Activated CD4-positive, CD25-positive, alpha-beta regulatory T cell treated with anti-CD3 and anti-CD28 coated beads, Interleukin-2, amount 50 U/mL, for 24 hours (primary cell): ENCODE data around the gene MSH2.
"Not testable (repeated sequence)": the region's sequence is repeated elsewhere in the genome, so short reads cannot be mapped to it uniquely, and the experiment has no call there.

Experiments used
- ATAC-seq, 2 donors: fragments of 150-1000 bp; cut with Tn5 transposase; one replicate each; pipeline ENCODE4 v1.10.0; 2021; ENCODE audit warnings: mild to moderate bottlenecking in 1 of 2, moderate library complexity in 1 of 2

Gene MSH2

DNA sequence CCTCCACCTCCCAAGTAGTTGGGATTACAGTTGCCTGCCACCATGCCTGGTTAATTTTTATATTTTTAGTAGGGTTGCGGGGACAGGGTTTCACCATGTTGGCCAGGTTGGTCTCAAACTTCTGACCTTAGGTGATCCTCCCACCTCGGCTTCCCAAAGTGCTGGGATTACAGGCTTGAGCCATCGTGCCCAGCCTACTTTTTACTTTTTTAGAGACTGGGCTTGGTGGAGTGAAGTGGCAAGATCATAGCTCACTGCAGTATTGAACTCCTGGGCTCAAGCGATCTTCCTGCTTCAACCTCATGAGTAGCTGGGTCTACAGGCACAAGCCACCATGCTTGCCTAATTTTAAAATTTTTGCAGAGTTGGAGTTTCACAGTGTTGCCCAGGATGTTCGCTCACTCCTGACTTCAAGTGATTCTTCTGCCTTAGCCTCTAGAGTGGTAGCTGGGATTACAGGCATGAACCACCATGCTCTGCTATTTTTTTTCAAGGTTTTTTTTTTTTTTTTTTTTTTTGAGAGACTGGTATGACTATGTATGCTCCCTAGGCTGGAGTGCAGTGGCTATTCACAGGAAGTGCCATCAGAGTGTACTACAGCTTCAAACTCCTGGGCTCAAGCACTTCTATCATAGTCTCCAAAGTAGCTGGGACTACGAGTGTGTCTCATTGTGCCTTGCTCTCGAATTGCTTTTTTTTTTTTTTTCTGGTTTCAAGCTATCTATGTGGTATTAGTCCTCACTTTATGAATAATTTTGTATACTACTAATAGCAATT, 11.9 kb downstream of the MSH2 start:
- no peak for ATAC-seq

DNA sequence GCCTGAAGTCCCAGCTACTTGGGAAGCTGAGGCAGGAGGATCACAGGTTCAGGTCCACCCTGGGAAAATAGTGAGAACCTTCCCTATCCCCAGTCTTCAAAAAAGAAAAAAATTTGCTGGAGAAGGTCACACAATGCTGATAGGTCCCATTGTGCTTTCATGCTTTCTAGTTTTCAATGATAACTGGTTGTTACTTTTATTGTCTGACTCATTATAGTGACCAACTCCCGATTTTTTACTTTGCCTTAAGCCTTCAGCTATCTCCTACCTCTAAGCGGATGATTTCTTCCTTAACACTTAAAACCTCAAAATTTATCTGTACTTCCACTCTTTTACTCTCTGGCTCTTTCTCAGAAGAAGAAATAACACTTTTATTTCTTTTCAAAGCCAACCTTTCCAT, 17.3 kb downstream of the MSH2 start:
- ATAC-seq = no peak

DNA sequence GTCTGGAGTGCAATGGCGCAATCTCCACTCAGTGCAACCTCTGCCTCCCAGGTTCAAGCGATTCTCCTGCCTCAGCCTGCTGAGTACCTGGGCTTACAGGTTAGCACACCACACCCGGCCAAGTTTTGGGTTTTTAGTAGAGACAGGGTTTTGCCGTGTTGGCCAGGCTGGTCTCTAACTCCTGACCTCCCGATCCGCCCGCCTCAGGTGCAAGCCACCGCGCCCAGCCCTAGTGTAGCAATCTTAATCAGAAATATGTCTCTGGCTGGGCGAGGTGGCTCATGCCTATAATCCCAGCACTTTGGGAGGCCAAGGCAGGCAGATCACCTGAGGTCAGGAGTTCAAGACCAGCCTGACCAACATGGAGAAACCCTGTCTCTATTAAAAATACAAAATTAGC, 17.7 kb downstream of the MSH2 start:
- ATAC-seq = not testable (repeated sequence)

DNA sequence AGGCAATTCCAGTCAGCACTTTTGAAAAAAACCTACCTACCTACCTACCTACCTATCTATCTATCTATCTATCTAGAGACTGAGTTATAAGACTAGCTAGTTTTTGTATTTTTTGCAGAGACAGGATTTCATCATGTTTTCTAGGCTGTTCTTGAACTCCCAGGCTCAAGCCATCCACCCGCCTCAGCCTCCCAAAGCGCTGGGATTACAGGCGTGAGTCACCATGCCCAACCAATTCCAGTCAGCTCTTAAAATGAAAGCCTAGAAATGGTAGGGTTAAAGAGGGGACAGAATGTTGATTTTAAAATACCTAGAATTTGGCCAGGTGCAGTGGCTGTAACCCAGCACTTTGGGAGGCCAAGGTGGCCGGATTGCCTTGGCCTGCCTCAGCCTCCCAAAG, 19.1 kb downstream of the MSH2 start:
- no peak for ATAC-seq

DNA sequence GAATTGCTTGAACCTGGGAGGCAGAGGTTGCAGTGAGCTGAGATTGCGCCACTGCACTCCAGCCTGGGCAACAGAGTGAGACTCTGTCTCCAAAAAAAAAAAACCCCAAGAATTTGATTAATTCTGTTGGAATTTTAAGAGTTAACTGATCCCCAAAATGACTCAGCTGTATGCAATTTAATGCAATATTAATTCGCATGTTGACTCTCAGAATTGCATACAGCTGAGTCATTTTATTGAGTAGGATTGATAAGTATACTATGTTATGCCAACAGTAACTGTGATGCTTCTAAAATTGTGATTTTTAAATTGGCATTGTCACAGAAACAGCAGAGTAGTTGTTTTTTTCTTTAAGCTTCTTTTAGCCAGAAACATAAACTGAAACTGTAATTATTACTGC, 19.6 kb downstream of the MSH2 start:
- ATAC-seq = no peak

DNA sequence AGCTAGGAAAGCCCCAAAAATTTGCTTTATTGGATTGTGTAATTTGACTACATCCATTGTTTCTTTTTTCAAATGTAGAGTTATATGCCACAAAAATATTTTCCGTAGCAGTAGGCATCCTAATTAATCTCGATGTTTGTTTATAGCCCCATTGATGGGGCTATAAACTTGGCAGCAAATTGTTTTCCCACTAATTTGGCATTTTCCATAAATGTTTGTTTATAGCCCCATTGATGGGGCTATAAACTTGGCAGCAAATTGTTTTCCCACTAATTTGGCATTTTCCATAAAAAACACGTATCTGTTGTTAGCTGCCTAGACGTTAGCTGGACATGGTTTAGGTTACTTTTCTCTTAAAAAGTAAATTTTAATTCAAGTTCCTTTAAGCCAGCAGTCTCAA, 23.8 kb downstream of the MSH2 start:
- ATAC-seq = no peak

DNA sequence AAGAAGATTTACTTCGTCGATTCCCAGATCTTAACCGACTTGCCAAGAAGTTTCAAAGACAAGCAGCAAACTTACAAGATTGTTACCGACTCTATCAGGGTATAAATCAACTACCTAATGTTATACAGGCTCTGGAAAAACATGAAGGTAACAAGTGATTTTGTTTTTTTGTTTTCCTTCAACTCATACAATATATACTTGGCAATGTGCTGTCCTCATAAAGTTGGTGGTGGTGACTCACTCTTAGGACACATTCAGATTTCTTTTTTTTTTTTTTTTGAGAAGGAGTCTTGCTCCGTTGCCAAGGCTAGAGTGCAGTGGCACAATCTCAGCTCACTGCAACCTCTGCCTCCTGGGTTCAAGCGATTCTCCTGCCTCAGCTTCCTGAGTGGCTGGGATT, 26.8 kb downstream of the MSH2 start:
- ATAC-seq = no peak

DNA sequence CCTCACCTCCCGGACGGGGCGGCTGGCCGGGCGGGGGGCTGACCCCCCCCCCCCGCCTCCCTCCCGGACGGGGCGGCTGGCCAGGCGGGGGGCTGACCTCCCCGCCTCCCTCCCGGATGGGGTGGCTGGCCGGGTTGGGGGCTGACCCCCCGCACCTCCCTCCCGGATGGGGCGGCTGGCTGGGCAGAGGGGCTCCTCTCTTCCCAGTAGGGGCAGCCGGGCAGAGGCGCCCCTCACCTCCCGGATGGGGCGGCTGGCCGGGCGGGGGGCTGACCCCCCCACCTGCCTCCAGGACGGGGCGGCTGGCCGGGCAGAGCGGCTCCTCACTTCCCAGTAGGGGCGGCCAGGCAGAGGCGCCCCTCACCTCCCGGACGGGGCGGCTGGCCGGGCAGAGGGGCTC, 30.1 kb downstream of the MSH2 start:
- ATAC-seq = not testable (repeated sequence)

DNA sequence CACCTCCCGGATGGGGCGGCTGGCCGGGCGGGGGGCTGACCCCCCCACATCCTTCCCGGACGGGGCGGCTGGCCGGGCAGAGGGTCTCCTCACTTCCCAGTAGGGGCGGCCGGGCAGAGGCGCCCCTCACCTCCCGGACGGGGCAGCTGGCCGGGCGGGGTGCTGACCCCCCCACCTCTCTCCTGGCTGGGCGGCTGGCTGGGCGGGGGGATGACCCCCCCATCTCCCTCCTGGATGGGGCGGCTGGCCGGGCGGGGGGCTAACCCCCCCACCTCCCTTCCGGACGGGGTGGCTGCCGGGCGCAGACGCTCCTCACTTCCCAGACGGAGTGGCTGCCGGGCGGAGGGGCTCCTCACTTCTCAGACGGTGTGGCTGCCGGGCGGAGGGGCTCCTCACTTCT, 30.5 kb downstream of the MSH2 start:
- not testable (repeated sequence) for ATAC-seq

DNA sequence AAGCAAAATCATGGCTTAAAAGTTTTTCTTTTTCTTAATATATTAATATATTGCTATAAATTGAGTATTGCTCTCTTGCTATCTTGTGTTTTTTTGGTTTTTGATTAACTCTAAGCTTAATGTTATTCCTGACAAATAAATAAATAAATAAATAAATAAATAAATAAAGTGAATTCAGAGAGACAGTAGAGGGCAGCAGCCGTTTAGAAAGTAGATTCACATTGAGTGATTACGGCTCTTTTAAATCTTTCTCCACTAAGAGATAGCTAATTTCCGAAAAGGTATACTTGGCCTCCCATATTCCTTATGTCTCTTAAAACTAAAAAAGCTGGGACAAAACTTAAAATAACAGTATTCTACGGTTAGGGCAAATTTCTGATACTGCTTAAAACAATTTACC, 34.3 kb downstream of the MSH2 start:
- ATAC-seq = no peak

DNA sequence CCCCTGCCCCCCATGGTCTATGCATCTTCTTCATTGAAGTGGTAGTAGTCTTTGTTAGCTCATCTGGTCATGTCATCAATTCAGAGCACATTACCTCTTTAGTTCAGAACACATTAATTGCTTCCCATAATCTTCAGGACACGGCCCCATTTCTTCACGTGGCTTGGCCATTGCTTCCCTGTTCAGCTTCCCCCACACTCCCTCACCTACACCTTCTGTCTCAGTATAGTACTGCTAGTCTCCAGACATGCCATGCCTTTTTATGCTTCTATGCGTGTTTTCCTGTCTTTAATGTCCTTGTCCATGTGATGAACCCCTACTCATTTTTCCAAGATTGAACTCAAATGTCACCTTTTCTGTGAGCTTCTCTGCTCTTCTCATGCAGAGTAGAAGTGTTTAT, 35.1 kb downstream of the MSH2 start:
- ATAC-seq = no peak

DNA sequence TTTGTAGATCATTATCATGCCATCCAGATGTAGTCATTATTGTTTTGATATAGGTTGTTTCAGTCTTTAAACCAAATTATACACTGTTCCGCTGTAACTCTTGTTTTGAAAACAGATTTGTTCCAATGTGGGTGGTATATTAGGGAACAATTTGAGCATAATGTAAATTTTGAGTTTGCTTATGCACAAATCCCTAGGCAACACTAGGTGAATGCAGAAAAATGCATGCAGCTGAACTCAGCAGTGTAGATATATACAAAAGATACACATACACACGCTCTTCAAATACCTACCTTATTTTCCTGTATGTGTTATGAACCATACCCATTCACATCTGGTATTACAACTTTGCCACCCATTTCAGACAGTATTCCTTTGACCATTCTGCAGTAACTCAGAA, 35.8 kb downstream of the MSH2 start:
- no peak for ATAC-seq

DNA sequence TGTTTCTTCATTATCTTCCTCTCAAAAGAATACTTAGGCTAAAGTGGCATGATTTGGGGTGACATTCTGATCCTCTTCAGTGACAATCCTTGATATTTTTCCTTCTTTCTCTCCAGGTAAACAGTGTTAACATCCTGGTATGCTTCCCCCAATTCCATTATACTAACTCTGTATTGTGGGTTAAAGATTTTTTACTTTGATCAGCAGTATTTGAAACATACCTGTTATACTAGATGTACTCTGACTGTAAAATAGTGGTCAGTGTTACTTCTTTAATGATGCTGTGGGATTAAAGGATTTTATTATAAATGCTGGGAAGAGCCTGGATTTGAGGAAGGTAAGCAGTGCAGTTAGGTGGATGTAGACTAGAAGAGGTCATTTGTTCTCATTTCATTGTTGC, 48.8 kb downstream of the MSH2 start:
- ATAC-seq = no peak

DNA sequence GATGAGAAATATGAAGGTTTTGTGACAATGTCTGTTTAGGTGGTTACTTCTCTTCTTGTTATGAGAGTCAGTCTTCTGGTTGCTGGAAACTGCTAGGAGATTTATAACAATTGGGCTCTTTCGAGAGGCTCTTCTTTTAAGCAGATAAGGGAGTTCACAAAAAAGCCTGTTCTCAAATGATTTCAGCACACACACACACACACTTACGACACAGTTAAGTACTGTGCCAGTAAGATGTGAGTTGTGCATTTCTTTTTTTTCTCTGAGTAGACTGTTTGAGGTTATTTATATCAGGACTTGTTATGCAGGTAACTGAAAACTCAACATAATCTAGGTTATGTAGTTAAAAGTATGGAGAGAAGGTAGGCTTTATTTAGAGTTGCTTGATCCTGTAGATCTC, 49.8 kb downstream of the MSH2 start:
- ATAC-seq = no peak

DNA sequence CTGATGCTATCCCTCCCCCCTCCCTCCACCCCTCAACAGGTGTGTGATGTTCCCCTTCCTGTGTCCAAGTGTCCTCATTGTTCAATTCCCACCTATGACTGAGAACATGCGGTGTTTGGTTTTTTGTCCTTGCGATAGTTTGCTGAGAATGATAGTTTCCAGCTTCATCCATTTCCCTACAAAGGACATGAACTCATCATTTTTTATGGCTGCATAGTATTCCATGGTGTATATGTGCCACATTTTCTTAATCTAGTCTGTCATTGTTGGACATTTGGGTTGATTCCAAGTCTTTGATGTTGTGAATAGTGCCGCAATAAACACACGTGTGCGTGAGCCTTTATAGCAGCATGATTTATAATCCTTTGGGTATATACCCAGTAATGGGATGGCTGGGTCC, 51.9 kb downstream of the MSH2 start:
- not testable (repeated sequence) for ATAC-seq

DNA sequence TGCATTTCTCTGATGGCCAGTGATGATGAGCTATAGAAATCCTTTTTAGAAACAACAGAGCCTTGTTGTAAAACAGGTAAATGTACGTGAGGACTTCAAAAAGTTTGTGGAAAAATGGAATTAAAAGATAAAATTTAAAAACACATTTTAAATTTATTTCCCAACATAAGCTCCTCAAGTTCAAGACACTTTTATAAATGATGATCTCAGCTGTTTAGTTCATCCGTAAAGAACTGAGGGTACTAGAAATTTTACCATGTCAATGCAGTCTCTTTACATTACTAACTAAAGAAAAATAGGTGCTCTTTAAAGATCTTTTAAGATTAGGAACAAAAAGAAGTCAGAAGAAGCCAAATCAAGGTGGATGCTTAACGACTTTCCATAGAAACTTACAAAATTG, 52.5 kb downstream of the MSH2 start:
- no peak for ATAC-seq

DNA sequence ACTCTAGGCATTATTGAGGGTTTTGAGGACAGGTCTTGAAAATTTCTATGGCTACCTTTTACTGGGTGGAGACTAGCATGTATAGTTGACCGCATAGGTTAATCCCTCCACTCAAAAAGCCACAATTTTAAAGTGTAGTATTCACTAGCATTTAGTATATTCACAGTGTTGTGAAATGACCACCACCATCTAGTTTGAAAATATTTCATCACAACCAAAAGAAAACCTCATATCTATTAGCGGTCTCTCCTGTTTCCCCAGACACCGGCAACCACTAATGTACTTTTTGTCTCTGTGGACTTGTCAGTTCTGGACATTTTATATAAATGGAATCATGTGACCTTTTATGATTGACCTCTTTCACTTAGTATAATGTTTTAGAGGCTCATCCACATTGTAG, 53.9 kb downstream of the MSH2 start:
- no peak for ATAC-seq

DNA sequence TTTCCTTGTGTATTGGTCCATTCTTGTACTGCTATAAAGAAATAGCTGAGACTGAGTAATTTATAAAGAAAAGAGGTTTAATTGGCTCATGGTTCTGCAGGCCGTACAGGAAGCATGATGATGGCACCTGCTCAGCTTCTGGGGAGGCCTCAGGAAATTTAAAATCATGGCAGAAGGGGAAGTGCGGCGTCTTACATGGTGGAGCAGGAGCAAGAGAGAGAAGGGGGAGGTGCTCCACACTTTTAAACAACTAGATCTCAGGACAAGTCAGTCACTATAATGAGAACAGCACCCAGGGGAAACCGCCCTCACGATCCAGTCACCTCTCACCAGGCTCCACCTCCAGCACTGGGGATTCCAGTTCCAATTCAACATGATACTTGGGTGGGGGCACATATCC, 54.3 kb downstream of the MSH2 start:
- no peak for ATAC-seq

DNA sequence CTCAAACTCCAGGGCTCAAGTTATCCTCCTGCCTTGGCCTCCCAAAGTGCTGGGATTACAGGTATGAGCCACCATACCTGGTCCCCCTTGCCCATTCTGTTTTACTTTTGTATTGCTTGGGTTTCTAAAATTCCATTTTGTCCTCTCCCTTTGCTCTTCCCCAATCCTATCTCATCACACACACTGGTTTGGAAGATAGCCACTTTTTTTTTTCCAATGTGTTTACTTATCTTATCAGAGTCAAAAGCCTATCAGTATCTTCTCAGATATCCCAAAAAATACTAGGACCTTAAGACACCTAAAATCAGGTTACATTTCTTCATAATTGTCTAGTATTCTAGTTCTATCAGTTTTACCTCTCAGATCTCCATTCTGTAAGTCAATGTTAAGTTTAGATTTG, 56.1 kb downstream of the MSH2 start:
- ATAC-seq = no peak

DNA sequence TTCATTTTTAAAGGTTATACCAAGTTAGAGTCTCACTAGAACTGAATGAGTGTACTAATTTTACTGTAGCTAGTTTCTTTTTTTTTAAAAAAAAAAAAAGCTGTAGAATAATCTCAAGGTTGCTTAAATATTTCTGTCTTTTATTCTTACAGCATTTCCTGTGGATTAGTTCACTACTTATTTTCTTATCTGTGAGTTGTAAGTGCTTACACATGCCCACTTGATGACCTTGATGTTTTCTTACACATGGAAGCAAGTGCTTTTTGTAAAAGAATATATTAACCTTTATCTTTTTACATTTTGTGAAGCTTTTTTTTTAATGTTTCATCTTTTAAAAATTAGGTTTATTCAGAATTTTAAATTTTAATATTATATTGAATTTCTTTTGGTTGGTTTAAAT, 57.8 kb downstream of the MSH2 start:
- no peak for ATAC-seq

DNA sequence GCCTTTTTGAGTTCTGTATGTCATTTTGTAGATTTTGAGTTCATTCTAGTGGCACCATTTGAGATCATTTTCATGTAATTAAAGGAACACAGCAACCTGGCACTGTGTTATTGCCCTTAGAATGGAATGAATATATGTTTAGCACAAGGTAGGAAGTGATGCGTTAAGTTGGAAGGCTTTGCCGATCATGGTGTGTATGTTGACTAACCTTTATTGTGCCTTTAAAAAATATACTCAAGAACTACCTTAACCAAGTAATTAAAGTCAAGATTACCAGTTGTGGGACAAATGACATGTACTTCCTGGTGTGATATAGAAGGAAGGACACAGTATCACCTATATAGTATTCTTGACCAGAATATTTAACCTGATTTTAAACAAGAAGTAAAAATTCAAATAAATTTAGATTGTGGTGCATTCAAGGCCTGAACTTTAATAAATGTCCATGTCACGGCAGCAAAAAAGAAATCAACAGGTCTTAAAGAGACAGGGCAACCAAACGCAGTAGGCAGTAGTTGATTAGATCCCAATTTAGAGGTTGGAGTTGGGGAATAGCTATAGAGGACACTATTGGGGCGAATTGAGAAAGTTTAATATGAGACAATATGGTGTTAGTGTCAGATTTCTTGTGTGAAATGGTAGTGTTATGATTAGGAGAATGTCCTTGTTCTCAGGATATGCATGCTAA, 68.6 kb downstream of the MSH2 start:
- no peak for ATAC-seq

DNA sequence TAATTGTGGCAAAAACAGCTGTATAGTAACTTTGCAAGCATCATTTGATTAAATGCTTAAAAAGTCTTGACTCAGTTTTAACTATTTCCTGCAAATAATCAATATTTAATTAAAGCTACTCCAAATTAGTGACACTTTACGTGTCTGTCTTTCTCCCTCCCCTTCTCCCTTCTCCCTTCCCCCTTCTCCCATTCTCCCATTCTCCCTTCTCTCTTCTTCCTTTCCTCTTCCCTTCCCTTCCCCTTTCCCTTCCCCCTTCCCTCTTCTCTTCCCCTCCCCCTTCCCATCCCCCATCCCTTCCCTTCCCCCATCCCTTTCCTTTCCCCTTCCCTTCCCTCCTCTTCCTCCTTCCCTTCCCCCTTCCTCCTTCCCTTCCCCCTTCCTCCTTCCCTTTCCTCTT, 76.9 kb downstream of the MSH2 start:
- ATAC-seq = no peak

DNA sequence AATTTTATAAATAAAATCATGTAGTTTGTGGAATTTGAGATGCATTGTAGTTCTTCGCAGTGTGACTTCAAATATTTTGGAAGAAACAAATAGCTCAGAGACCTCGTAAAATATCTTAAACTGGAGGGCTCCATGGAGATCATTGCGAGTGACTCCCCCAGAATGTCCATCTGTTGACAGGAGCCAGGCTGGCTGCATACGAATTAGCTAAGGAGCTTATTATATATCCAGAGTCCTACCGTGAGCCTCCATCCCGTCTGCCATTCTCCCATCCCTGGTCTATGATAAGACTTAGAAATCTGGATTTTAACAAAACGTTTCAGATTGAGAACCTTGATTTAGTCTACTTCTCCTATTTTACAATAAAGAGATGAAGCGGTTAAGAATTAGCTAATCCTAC, 80.2 kb downstream of the MSH2 start:
- ATAC-seq = no peak

DNA sequence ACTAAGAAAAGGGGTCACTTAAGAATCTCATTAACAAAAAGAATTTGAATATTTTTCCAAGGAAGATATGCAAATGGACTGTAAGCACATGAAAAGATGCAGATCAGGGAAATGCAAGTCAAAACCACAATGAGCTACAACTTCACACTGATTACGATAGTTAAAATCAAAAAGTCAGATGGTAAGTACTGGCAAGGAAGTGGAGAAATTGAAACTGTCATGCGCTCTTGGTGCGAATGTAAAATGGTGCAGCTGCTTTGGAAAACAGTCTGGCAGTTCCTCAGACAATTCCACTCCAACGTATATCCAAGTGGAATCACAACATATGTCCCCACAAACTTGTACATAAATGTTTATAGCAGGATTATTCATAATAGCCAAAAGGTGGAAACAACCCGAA, 81.4 kb downstream of the MSH2 start:
- no peak for ATAC-seq

DNA sequence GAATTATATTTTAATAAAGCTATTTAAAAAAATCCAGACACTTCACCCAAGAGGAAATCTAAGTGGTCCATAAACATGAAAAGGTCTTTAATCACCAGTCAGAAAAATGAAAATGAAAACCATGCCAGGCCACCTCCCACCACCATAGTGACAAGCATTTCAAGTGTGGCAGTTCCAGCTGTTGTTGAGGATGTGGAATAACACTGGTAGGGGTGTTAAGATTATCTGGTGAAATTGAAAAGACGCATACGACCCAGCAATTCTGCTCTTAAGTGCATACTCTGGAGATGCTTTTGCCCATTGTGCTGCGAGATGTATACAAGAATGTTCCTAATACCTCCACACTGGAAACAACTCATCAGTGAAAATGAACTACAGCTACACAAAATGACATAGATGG, 82.2 kb downstream of the MSH2 start:
- ATAC-seq = no peak
